GM18498 (cell line): ENCODE results near the gene HRG.

ENCODE experiments used
- ATAC-seq: cut with Tn5 transposase; IDR thresholded peaks from one replicate; pipeline ENCODE4 v1.9.1; 2021; ENCODE audit warnings: mild to moderate bottlenecking, moderate library complexity; ENCODE audit not compliant: unreplicated experiment

HRG gene

GRCh38 chr3:186722457-186722856, 56.6 kb downstream of the HRG start:
- ATAC-seq: no peak

GRCh38 chr3:186724911-186725310, 59.1 kb downstream of the HRG start:
- ATAC-seq: no peak
